K562 (cell line): ENCODE data around the gene RALA. TPM values are rescaled to one million over a fixed set of nuclear protein-coding genes. Genes with fewer than 3 reads are reported as not detected.

Experiments
- CAMTA2 ChIP-seq: fragments of 250-450 bp; sonication (Bioruptor Pico); conservative IDR thresholded peaks from 2 replicates; pipeline ENCODE4 v1.5.1; 2022
- CEBPG ChIP-seq, 3 experiments: fragments of 200-800 bp in 1 of 3; sonication (Bioruptor generic) in 1 of 3; sonication (generic) in 1 of 3; formaldehyde crosslinking in 1 of 3; IDR thresholded peaks in 2 of 3; conservative IDR thresholded peaks in 1 of 3; 2 replicates each; pipeline versions ENCODE4 v1.6.1 to v1.8.0; 2016 to 2022; ENCODE audit warnings: missing compliant biosample characterization in 2 of 3, missing genetic modification characterization in 2 of 3, mild to moderate bottlenecking in 1 of 3, missing genetic modification reagents in 1 of 3
- CHD4 ChIP-seq: fragments of 200-600 bp; sonication (generic); IDR thresholded peaks from 3 replicates; pipeline ENCODE4 v1.6.1; 2012; ENCODE audit warnings: low read depth, mild to moderate bottlenecking, mixed read lengths, low read length, inconsistent platforms; ENCODE audit not compliant: insufficient read depth, insufficient replicate concordance, poor library complexity, severe bottlenecking
- ELF2 ChIP-seq: fragments of 250-450 bp; sonication (Bioruptor Pico); IDR thresholded peaks from 2 replicates; pipeline ENCODE4 v1.5.0; 2021; ENCODE audit warnings: mild to moderate bottlenecking
- GATAD2A ChIP-seq: fragments of 450-650 bp; IDR thresholded peaks from 2 replicates; pipeline ENCODE4 v1.6.1; 2017
- KAT8 ChIP-seq: fragments of 450-650 bp; IDR thresholded peaks from 2 replicates; pipeline ENCODE4 v1.6.1; 2016; ENCODE audit warnings: low read depth, mild to moderate bottlenecking
- POLR3A ChIP-seq: IDR thresholded peaks from 2 replicates; pipeline ENCODE4 v1.6.1; 2011; ENCODE audit warnings: borderline replicate concordance, mild to moderate bottlenecking, moderate library complexity; ENCODE audit not compliant: insufficient read length, insufficient read depth; ENCODE audit errors: extremely low read depth
- RBBP5 ChIP-seq: fragments of 200-600 bp; sonication (generic); IDR thresholded peaks from 2 replicates; pipeline ENCODE4 v1.6.1; 2012; ENCODE audit warnings: borderline replicate concordance, mild to moderate bottlenecking, low read length, control low read depth, inconsistent platforms; ENCODE audit not compliant: insufficient read depth, poor library complexity, severe bottlenecking
- RBFOX2 ChIP-seq: fragments of 200-400 bp; formaldehyde crosslinking; IDR thresholded peaks from 2 replicates; pipeline ENCODE4 v1.6.1; 2017; ENCODE audit warnings: low read depth, mild to moderate bottlenecking, low read length, moderate library complexity
- SAFB ChIP-seq: fragments of 200-400 bp; formaldehyde crosslinking; IDR thresholded peaks from 2 replicates; pipeline ENCODE4 v1.6.1; 2017; ENCODE audit warnings: low read depth, low read length, borderline replicate concordance
- SETDB1 ChIP-seq: IDR thresholded peaks from one replicate; pipeline ENCODE4 v1.6.1; 2012; ENCODE audit warnings: low read length, control low read depth, inconsistent platforms
- SLC30A9 ChIP-seq: fragments of 250-450 bp; sonication (Bioruptor Pico); IDR thresholded peaks from 2 replicates; pipeline ENCODE4 v1.8.0; 2022; ENCODE audit warnings: mild to moderate bottlenecking, moderate library complexity
- SMARCC2 ChIP-seq: fragments of 450-650 bp; IDR thresholded peaks from 2 replicates; pipeline ENCODE4 v1.6.1; 2017; ENCODE audit warnings: antibody characterized with exemption, moderate library complexity, mild to moderate bottlenecking, low read depth
- SRF ChIP-seq, 2 experiments: fragments of 250-450, 450-650 bp in 1 of 2; sonication (Bioruptor Pico) in 1 of 2; sonication (generic) in 1 of 2; formaldehyde crosslinking; IDR thresholded peaks; 2 replicates each; pipeline versions ENCODE4 v1.5.0 to v1.5.1; 2020 to 2022; ENCODE audit warnings: mild to moderate bottlenecking in 1 of 2, missing genetic modification reagents in 1 of 2
- SUPT5H ChIP-seq: fragments of 450-650 bp; IDR thresholded peaks from 2 replicates; pipeline ENCODE4 v1.6.1; 2016
- YY1 ChIP-seq, 3 experiments: IDR thresholded peaks; 2 replicates each; pipeline ENCODE4 v1.6.1; 2011; ENCODE audit warnings: low read length in 2 of 3, mild to moderate bottlenecking in 2 of 3, moderate library complexity in 2 of 3, borderline replicate concordance in 1 of 3, control low read depth in 1 of 3, low read depth in 1 of 3; ENCODE audit not compliant: insufficient read depth in 3 of 3, insufficient replicate concordance in 2 of 3, control insufficient read depth in 1 of 3, insufficient read length in 1 of 3; ENCODE audit errors: extremely low read depth in 1 of 3
- ZFP30 ChIP-seq: fragments of 250-450 bp; sonication (Bioruptor Pico); IDR thresholded peaks from 2 replicates; pipeline ENCODE4 v1.8.0; 2022; ENCODE audit warnings: moderate library complexity, mild to moderate bottlenecking, inconsistent platforms, borderline replicate concordance
- ZKSCAN3 ChIP-seq: fragments of 250-450 bp; sonication (Bioruptor Pico); IDR thresholded peaks from 2 replicates; pipeline ENCODE4 v1.4.0; 2020
- ZNF282 ChIP-seq: sonication (generic); formaldehyde crosslinking; IDR thresholded peaks from 2 replicates; pipeline ENCODE4 v1.8.1; 2023; ENCODE audit warnings: missing genetic modification reagents
- ZNF3 ChIP-seq: fragments of 250-450 bp; sonication (Bioruptor Pico); IDR thresholded peaks from 2 replicates; pipeline ENCODE4 v1.5.0; 2021; ENCODE audit warnings: mild to moderate bottlenecking, moderate library complexity
- ZNF764 ChIP-seq: fragments of 250-450 bp; sonication (Bioruptor Pico); IDR thresholded peaks from 2 replicates; pipeline ENCODE4 v1.4.0; 2020; ENCODE audit warnings: low read depth, mild to moderate bottlenecking, moderate library complexity
- ZNF766 ChIP-seq: fragments of 200-800 bp; sonication (Bioruptor generic); conservative IDR thresholded peaks from 2 replicates; pipeline ENCODE4 v1.6.1; 2016; ENCODE audit warnings: missing genetic modification characterization, missing compliant biosample characterization
- polyA plus RNA-seq, 8 experiments: library from polyadenylated mRNA; depleted of rRNA in 4 of 8; stranded (reverse) in 5 of 8; unstranded in 3 of 8; fragments of >200 nt; fragmentation: Nextera tagmentation in 2 of 8; fragmentation: Illumina TruSeq in 1 of 8; extraction: Ambion mirVana in 2 of 8; extraction: Trizol in 1 of 8; gene quantifications; 2 replicates each; pipeline versions ENCODE4 v1.2.1 to v1.2.3, GENCODE V29; 2011 to 2014; ENCODE audit warnings: inconsistent platforms in 1 of 8, missing spikeins in 1 of 8
- total RNA-seq, 7 experiments: library from RNA; depleted of rRNA in 6 of 7; stranded (reverse); fragments of >200 nt in 6 of 7; fragmentation: Illumina TruSeq in 2 of 7; extraction: Trizol in 2 of 7; gene quantifications; 2 replicates each; pipeline versions ENCODE4 v1.2.1 to v1.2.3, GENCODE V29; 2011 to 2021; ENCODE audit warnings: low replicate concordance in 1 of 7
- TF ChIP-seq, protein P1 (sequence below): fragments of 450-650 bp; conservative IDR thresholded peaks from 2 replicates; pipeline ENCODE4 v1.6.1; 2016; ENCODE audit warnings: missing genetic modification characterization, low read depth, mild to moderate bottlenecking, missing compliant biosample characterization, moderate library complexity
- TF ChIP-seq, protein P2 (sequence below): fragments of 450-650 bp; IDR thresholded peaks from 2 replicates; pipeline ENCODE4 v1.6.1; 2016; ENCODE audit warnings: borderline replicate concordance

The RALA gene
- total and polyA plus RNA-seq, 9 of the 15 experiments (the other 6 are each of a cell fraction or from before 2014, with no cell fraction given), result 7.2 to 28.0 (median 25.7) TPM

DNA sequence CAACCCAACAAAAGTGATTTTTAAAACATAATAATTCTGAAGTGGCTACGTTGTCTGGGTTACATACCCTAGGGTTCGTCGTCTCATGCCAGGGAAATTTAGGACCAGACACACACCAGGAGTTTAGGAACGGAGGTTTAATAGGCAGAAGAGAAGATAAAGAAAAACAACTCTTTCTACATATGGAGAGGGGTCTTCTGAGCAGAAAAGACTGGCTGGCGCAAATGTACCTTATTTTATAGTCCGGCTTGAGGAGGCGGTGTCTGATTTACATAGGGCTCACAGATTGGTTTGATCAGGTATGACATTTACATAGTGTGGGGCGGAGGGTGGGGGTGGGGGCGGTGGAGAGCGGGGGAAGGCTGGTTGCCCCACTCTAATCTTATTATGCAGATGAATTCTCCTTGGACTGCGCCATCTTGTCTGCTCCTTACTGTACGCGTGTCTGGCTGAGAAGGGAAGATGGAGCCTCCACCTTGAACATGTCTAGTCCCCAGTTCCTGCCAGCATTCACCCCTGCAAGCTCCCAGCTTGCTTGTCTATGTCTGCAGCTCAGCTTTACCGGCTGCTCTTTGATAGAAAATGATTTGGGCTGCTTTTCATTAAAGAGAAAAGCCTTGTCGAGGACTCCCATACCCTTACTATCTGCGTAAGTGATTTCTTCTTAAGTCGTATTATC is 98.7 kb downstream of the RALA start (continued):
- TF ChIP-seq, protein P1, sequence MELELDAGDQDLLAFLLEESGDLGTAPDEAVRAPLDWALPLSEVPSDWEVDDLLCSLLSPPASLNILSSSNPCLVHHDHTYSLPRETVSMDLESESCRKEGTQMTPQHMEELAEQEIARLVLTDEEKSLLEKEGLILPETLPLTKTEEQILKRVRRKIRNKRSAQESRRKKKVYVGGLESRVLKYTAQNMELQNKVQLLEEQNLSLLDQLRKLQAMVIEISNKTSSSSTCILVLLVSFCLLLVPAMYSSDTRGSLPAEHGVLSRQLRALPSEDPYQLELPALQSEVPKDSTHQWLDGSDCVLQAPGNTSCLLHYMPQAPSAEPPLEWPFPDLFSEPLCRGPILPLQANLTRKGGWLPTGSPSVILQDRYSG (tag), result 0 out of 2 replicates have a peak, but pooled peaks have one; percentile 51
- TF ChIP-seq SRF (CRISPR knock-in tag; IDR thresholded peaks at IDR 0.05), result no peak
- TF ChIP-seq YY1 (IDR thresholded peaks at IDR 0.05; ENCODE audit: borderline replicate concordance in 1 of 3, control insufficient read depth in 1 of 3, extremely low read depth in 1 of 3, insufficient read depth in 3 of 3, insufficient read length in 1 of 3, insufficient replicate concordance in 2 of 3, low read depth in 1 of 3, low read length in 2 of 3), result peak; percentile 71 to 94 (median 86)
- peak; percentile 94 for TF ChIP-seq KAT8
- peak; percentile 97 for TF ChIP-seq SUPT5H
- no peak for TF ChIP-seq GATAD2A
- no peak for TF ChIP-seq POLR3A
- no peak for TF ChIP-seq ELF2
- no peak for TF ChIP-seq ZNF282
- no peak for TF ChIP-seq SAFB
- 0 out of 2 replicates have a peak, but pooled peaks have one; percentile 24 for TF ChIP-seq SMARCC2
- TF ChIP-seq CAMTA2, result no peak
- no peak for TF ChIP-seq ZKSCAN3 (CRISPR knock-in tag)
- TF ChIP-seq RBBP5, result no peak
- TF ChIP-seq, protein P2, sequence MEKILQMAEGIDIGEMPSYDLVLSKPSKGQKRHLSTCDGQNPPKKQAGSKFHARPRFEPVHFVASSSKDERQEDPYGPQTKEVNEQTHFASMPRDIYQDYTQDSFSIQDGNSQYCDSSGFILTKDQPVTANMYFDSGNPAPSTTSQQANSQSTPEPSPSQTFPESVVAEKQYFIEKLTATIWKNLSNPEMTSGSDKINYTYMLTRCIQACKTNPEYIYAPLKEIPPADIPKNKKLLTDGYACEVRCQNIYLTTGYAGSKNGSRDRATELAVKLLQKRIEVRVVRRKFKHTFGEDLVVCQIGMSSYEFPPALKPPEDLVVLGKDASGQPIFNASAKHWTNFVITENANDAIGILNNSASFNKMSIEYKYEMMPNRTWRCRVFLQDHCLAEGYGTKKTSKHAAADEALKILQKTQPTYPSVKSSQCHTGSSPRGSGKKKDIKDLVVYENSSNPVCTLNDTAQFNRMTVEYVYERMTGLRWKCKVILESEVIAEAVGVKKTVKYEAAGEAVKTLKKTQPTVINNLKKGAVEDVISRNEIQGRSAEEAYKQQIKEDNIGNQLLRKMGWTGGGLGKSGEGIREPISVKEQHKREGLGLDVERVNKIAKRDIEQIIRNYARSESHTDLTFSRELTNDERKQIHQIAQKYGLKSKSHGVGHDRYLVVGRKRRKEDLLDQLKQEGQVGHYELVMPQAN, result peak; percentile 39; the same call in 1 of the 2 replicates
- no peak for TF ChIP-seq CHD4
- no peak for TF ChIP-seq ZFP30 (CRISPR knock-in tag)
- TF ChIP-seq ZNF3 (CRISPR knock-in tag), result no peak
- peak; percentile 66 for TF ChIP-seq RBFOX2
- no peak for TF ChIP-seq SETDB1
- TF ChIP-seq ZNF766 (CRISPR knock-in tag), result 0 out of 2 replicates have a peak, but pooled peaks have one; percentile 45
- TF ChIP-seq ZNF764, result no peak
- TF ChIP-seq SLC30A9 (CRISPR knock-in tag), result no peak
- no peak for TF ChIP-seq CEBPG (CRISPR knock-in tag; IDR thresholded peaks at IDR 0.05)
- 0 out of 4 replicates have a peak, but pooled peaks of 1 of the 2 experiments have one; percentile 5 for TF ChIP-seq CEBPG (tag; conservative IDR thresholded peaks at IDR 0.05 in 1 of 2, IDR thresholded peaks at IDR 0.05 in 1 of 2)
